ENCODE measurements around the gene CCDC88A. TPM values are rescaled to one million over a fixed set of nuclear protein-coding genes. Genes with fewer than 3 reads are reported as not detected.

Gene CCDC88A, protein sequence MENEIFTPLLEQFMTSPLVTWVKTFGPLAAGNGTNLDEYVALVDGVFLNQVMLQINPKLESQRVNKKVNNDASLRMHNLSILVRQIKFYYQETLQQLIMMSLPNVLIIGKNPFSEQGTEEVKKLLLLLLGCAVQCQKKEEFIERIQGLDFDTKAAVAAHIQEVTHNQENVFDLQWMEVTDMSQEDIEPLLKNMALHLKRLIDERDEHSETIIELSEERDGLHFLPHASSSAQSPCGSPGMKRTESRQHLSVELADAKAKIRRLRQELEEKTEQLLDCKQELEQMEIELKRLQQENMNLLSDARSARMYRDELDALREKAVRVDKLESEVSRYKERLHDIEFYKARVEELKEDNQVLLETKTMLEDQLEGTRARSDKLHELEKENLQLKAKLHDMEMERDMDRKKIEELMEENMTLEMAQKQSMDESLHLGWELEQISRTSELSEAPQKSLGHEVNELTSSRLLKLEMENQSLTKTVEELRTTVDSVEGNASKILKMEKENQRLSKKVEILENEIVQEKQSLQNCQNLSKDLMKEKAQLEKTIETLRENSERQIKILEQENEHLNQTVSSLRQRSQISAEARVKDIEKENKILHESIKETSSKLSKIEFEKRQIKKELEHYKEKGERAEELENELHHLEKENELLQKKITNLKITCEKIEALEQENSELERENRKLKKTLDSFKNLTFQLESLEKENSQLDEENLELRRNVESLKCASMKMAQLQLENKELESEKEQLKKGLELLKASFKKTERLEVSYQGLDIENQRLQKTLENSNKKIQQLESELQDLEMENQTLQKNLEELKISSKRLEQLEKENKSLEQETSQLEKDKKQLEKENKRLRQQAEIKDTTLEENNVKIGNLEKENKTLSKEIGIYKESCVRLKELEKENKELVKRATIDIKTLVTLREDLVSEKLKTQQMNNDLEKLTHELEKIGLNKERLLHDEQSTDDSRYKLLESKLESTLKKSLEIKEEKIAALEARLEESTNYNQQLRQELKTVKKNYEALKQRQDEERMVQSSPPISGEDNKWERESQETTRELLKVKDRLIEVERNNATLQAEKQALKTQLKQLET (N-terminal part only)
- 52.1 and 60.8 TPM in 2 replicates for total RNA-seq (2022)
- percentile 77 among the genes with signal in this experiment for Bru-seq, nascent RNA
- percentile 78 among the genes with signal in this experiment for BruChase-seq, experiment 1, labeled RNA remaining after a 6-hour chase
- percentile 75 among the genes with signal in this experiment for BruChase-seq, experiment 2, labeled RNA remaining after a 2-hour chase
- long read RNA-seq, full-length matches to known transcripts: 4 of 9 reads
- long read RNA-seq, partial matches to known transcripts: 4 of 9 reads
- long read RNA-seq, other reads (novel, unspliced or antisense): 1 of 9 reads

DNA sequence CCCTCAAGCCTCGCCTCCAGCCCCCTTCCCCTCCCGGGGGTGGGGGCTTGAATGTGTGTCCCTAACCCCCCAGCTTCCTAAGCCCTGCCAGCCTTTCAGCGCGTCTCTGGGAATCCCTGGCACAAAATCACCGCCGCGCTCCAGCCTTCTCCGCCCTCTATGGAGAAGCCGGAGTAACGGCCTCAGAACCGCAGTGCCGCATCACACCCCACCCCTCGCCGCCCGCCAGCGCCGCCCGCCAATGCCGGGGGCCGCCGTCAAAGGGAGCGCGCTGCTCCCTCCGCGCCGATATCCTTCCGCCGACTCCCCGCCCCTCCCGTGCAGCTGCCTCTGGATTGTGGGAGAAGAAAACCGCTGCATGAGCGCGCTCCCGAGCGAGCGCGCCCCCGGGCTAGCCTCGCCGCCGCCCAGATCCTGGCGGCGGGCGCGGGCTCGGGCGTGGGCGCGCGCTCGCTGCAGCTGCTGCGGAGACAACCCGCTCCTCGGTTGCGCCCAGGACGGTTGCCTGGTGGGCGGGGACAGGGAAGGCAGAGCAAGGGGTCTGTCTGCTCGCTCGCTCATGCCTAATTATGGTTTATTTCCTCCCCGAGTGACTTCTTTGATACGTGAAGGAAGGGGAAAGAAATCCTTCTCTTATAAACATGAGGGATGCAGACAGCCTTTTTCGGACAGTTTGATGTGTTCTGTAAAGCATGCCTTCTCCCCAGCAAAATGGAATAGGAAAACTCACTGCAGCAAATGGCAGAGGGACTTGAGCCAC lies at the start of gene CCDC88A:
CCDC88A (minus strand) TSS at position 178 of the 760 bp plus-strand sequence. CDS start 777 bp downstream, outside the sequence.
- TF ChIP-seq, protein P1, sequence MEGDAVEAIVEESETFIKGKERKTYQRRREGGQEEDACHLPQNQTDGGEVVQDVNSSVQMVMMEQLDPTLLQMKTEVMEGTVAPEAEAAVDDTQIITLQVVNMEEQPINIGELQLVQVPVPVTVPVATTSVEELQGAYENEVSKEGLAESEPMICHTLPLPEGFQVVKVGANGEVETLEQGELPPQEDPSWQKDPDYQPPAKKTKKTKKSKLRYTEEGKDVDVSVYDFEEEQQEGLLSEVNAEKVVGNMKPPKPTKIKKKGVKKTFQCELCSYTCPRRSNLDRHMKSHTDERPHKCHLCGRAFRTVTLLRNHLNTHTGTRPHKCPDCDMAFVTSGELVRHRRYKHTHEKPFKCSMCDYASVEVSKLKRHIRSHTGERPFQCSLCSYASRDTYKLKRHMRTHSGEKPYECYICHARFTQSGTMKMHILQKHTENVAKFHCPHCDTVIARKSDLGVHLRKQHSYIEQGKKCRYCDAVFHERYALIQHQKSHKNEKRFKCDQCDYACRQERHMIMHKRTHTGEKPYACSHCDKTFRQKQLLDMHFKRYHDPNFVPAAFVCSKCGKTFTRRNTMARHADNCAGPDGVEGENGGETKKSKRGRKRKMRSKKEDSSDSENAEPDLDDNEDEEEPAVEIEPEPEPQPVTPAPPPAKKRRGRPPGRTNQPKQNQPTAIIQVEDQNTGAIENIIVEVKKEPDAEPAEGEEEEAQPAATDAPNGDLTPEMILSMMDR (IDR thresholded peaks at IDR 0.05; ENCODE audit: unreplicated experiment): no peak
- DNase-seq (ENCODE audit: unreplicated experiment): peak; percentile 95
- no peaks in the 10 kb centered on the region for H3K9me3 Mint-ChIP-seq (ENCODE audit: unreplicated experiment)
- peak within 1 kb of the TSS; percentile 95 for H3K27ac Mint-ChIP-seq (ENCODE audit: low read depth, unreplicated experiment)
- no peaks in the 10 kb centered on the region for H3K27me3 Mint-ChIP-seq (ENCODE audit: insufficient read depth, unreplicated experiment)
- ChIA-PET POLR2A (interaction anchor here (0.6 to 2.8 kb wide), 24 partner anchors 9 to 1651 kb away, joined by 3 to 34 read pairs (median 4); partner anchors contain the start of genes CFAP36, CLHC1, PPP4R3B and RPS27A), CTCF (interaction anchor here (0.6 to 1.5 kb wide), 6 partner anchors 10 to 236 kb away, joined by 3 to 6 read pairs (median 3); no protein-coding TSS in a partner anchor)
- peak within 1 kb of the TSS; percentile 98 for H3K4me3 Mint-ChIP-seq (ENCODE audit: unreplicated experiment)
- H3K36me3 Mint-ChIP-seq (ENCODE audit: insufficient read depth, unreplicated experiment): no peaks in the 10 kb centered on the region
- peaks cover 38% of the 10 kb centered on the region for H3K4me1 Mint-ChIP-seq (ENCODE audit: insufficient read depth, unreplicated experiment)
- intact Hi-C loops (cut with micrococcal nuclease): loop anchor here (5.0 kb wide), 3 partner anchors 108 to 188 kb away; partner anchors contain the start of genes CLHC1, MTIF2 and RPS27A
- no TSS peak for BruUV-seq (replicated peaks)

DNA sequence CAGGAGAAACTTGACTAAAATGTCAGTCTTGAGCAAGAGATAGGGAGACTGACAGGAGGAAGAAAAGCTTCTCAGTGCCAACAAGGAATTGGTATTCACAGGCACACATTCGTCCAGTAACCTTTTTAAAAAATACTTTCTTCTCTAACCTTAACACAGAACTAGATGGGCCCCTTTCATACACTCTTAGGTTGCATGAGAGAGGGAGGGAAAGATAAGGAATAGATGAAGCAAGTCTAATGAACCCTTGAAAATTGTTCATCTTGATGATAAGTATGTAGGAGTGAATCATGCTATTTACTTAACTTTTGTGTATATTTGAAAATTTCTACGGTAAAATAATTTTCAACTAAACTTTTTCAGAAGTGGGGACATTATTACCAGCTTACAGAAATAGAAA lies 42.0 kb upstream of the CCDC88A start:
- TF ChIP-seq, protein P1 (IDR thresholded peaks at IDR 0.05; ENCODE audit: unreplicated experiment): no peak
- Mint-ChIP-seq H3K27ac (ENCODE audit: low read depth, unreplicated experiment) (no peak overlapping the region), H3K27me3 (ENCODE audit: insufficient read depth, unreplicated experiment) (no peaks in the 10 kb centered on the region), H3K4me3 (ENCODE audit: unreplicated experiment) (no peak overlapping the region), H3K4me1 (ENCODE audit: insufficient read depth, unreplicated experiment) (no peaks in the 10 kb centered on the region), H3K9me3 (ENCODE audit: unreplicated experiment) (no peaks in the 10 kb centered on the region), H3K36me3 (ENCODE audit: insufficient read depth, unreplicated experiment) (no peaks in the 10 kb centered on the region)
- CTCF ChIA-PET: interaction anchor here (0.8 kb wide), 1 partner anchor 47 kb away, joined by 3 read pairs; no protein-coding TSS in a partner anchor
- BruUV-seq (replicated peaks): no TSS peak
- POLR2A ChIA-PET: no interaction called here
- no peak for DNase-seq (ENCODE audit: unreplicated experiment)
- intact Hi-C loops (cut with micrococcal nuclease): no loop called here

DNA sequence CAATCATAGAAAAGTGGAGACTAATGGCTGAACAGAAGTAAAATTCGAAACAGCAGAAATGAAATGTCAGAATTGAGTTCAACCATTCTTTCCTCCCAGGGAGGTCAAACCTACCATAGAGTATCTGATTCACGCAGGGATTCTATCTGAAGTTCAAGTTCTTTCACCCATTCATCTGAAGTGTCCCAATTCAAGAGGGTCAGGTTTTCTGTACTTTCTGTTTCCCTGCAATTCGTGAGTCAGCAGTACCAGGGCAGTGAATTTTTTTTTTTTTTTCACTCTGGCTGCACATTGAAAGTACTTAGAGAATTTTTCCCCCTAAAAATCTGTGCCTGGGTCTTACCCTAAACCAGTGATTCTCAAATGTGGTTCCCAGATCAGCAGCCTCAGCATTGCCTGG lies 40.9 kb upstream of the CCDC88A start:
- Mint-ChIP-seq H3K4me3 (ENCODE audit: unreplicated experiment) (no peak overlapping the region), H3K27me3 (ENCODE audit: insufficient read depth, unreplicated experiment) (no peaks in the 10 kb centered on the region), H3K4me1 (ENCODE audit: insufficient read depth, unreplicated experiment) (no peaks in the 10 kb centered on the region), H3K27ac (ENCODE audit: low read depth, unreplicated experiment) (no peak overlapping the region), H3K36me3 (ENCODE audit: insufficient read depth, unreplicated experiment) (no peaks in the 10 kb centered on the region), H3K9me3 (ENCODE audit: unreplicated experiment) (no peaks in the 10 kb centered on the region)
- TF ChIP-seq, protein P1 (IDR thresholded peaks at IDR 0.05; ENCODE audit: unreplicated experiment): no peak
- POLR2A ChIA-PET: interaction anchor here (0.6 kb wide), 1 partner anchor 192 kb away, joined by 3 read pairs; no protein-coding TSS in a partner anchor
- intact Hi-C loops (cut with micrococcal nuclease): no loop called here
- BruUV-seq (replicated peaks): no TSS peak
- DNase-seq (ENCODE audit: unreplicated experiment): peak; percentile 15
- CTCF ChIA-PET: no interaction called here

All from MCF 10A (cell line).